SH-SY5Y (cell line): ENCODE results near the gene PTPRT.

Experiments
- GATA2 ChIP-seq: IDR thresholded peaks from 2 replicates; pipeline ENCODE4 v1.6.1; 2011; ENCODE audit warnings: mild to moderate bottlenecking, low read depth, low read length
- GATA3 ChIP-seq: IDR thresholded peaks from 2 replicates; pipeline ENCODE4 v1.6.1; 2011; ENCODE audit warnings: low read depth, mild to moderate bottlenecking, low read length, moderate library complexity

DNA sequence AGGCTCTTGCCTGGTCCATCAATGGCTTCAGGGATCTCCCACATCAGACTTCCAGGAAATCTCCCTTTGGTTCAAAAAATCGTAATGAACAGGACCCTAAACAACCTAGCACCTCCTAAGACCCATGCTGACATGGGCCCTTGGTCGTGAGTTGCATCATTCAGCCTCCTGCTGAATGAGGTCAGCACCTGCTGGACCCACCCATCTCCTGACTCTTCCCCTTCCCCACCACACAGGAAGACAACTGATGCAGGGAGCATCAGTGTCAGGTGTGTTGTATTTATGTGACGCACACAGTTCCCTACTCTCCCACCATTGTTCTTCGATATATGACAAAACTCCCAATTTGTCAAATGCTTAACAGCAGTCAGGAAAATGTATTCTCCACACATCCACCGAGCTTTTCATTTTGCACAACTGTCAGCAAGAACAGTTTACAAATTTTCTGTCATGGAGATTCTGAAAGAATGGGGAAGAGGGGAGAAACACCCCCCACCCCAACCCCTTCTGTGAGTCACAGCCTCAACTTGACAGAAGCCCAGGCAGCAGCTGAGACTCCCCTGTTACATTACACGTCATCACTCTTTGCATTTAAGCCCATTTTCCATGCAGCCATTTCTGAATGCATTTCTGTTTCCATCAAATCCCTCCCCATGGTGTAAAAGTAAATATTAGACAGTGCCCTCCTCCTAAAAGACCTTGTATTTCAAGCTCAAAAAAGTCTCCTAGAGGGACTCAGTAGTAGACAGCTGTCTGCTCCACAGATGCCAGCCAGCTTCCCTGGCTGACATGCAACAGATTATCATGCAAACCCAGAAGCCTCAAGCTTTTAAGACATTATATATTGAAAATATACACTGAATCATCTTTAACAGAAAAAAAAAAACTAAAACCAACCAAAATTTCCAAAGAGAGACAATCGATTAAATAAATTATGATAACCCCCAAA is 577.5 kb downstream of the PTPRT start:
- TF ChIP-seq GATA2 (no peak), GATA3 (no peak)
